GM10248 (cell line): Measurements from ENCODE around the gene IL4.

ENCODE experiments used
- CTCF ChIA-PET: fragments of 300-600 bp; sonication (Branson Sonifier 250); formaldehyde crosslinking; extraction: SDS; loops from one replicate; lab custom pipeline; 2021; ENCODE audit warnings: antibody characterized with exemption; lab: Yijun Ruan, JAX
- POLR2A ChIA-PET: fragments of 350-650 bp; sonication (Branson Sonifier 250); formaldehyde crosslinking; extraction: SDS; loops from one replicate; lab custom pipeline; 2020; ENCODE audit warnings: antibody characterized with exemption; lab: Yijun Ruan, JAX
- DNase-seq: peaks from one replicate; pipeline ENCODE4 v3.0.0; 2012; ENCODE audit errors: extremely low spot score
- CTCF ChIP-seq: IDR thresholded peaks from 2 replicates; pipeline ENCODE4 v1.5.1; 2012; ENCODE audit warnings: mild to moderate bottlenecking, low read depth; ENCODE audit errors: extremely low read depth, missing control alignments, control extremely low read depth

IL4 gene

GRCh38 chr5:132662004-132662401 lies 11.8 kb upstream of the IL4 start:
- CTCF ChIA-PET, result interaction anchor here (0.6 to 10.7 kb wide), 14 partner anchors 12 to 158 kb away, joined by 3 to 78 read pairs (median 4); partner anchors contain the start of genes IL4 and SOWAHA
- TF ChIP-seq CTCF, result no peak
- POLR2A ChIA-PET, result interaction anchor here (1.6 to 1.7 kb wide), 2 partner anchors 21 to 85 kb away, joined by 3 to 5 read pairs; partner anchors contain the start of gene CCNI2

GRCh38 chr5:132662925-132663770 lies 10.6 kb upstream of the IL4 start:
- ChIA-PET CTCF (interaction anchor here (1.0 to 10.7 kb wide), 10 partner anchors 12 to 161 kb away, joined by 3 to 78 read pairs (median 4); partner anchors contain the start of genes IL4 and KIF3A), POLR2A (interaction anchor here (0.6 to 3.4 kb wide), 3 partner anchors 11 to 84 kb away, joined by 3 to 21 read pairs (median 4); partner anchors contain the start of genes CCNI2 and IL4)
- DNase-seq, result peak; percentile 87
- no peak for TF ChIP-seq CTCF

More at GRCh38 chr5:132662004-132662401, 11.8 kb upstream of the IL4 start:
- DNase-seq, result no peak

GRCh38 chr5:132663771-132664695 lies 9.8 kb upstream of the IL4 start:
- POLR2A ChIA-PET, result interaction anchor here (0.6 to 3.4 kb wide), 2 partner anchors 10 to 66 kb away, joined by 4 to 21 read pairs; partner anchors contain the start of gene IL4
- no peak for TF ChIP-seq CTCF
- CTCF ChIA-PET, result interaction anchor here (1.1 to 10.7 kb wide), 7 partner anchors 12 to 160 kb away, joined by 3 to 78 read pairs (median 4); partner anchors contain the start of gene IL4
- peak; percentile 87 for DNase-seq

- TF ChIP-seq CTCF, result no peak
- no peak for DNase-seq
- POLR2A ChIA-PET, result interaction anchor here (3.4 kb wide), 1 partner anchor 10 kb away, joined by 21 read pairs; the partner anchor contains the start of gene IL4
- CTCF ChIA-PET, result interaction anchor here (1.1 to 10.7 kb wide), 5 partner anchors 11 to 159 kb away, joined by 3 to 78 read pairs (median 4); partner anchors contain the start of gene IL4
Observed at GRCh38 chr5:132664696-132665209, 9.0 kb upstream of the IL4 start.

GRCh38 chr5:132665574-132666080 lies 8.2 kb upstream of the IL4 start:
- TF ChIP-seq CTCF, result no peak
- ChIA-PET CTCF (interaction anchor here (10.7 kb wide), 1 partner anchor 10 kb away, joined by 78 read pairs; the partner anchor contains the start of gene IL4), POLR2A (interaction anchor here (3.4 kb wide), 1 partner anchor 9 kb away, joined by 21 read pairs; the partner anchor contains the start of gene IL4)
- DNase-seq, result no peak
